Rectal smooth muscle tissue (tissue), 1 donor: ENCODE results near the gene TNS3.

Source experiments
- H3K27ac ChIP-seq: one replicate; pipeline ENCODE4 v1.7.0; 2013; ENCODE audit warnings: low read depth, low read length, inconsistent platforms
- H3K27me3 ChIP-seq: one replicate; pipeline ENCODE4 v1.7.0; 2013; ENCODE audit warnings: low read length; ENCODE audit not compliant: control insufficient read depth, insufficient read depth
- H3K36me3 ChIP-seq: one replicate; pipeline ENCODE4 v1.7.0; 2013; ENCODE audit warnings: low read length; ENCODE audit not compliant: control insufficient read depth, insufficient read depth
- H3K4me1 ChIP-seq: one replicate; pipeline ENCODE4 v1.7.0; 2013; ENCODE audit warnings: low read length; ENCODE audit not compliant: control insufficient read depth, insufficient read depth
- H3K4me3 ChIP-seq: one replicate; pipeline ENCODE4 v1.7.0; 2013; ENCODE audit warnings: low read length
- H3K9ac ChIP-seq: one replicate; pipeline ENCODE4 v1.7.0; 2013; ENCODE audit warnings: low read length

Gene TNS3

GRCh38 chr7:47489624-47490023, 92.3 kb downstream of the TNS3 start:
- no peaks in the 10 kb centered on the region for H3K36me3 ChIP-seq
- H3K27ac ChIP-seq, result no peak overlapping the region
- H3K4me3 ChIP-seq, result no peak overlapping the region
- no peaks in the 10 kb centered on the region for H3K4me1 ChIP-seq
- no peak overlapping the region for H3K9ac ChIP-seq
- H3K27me3 ChIP-seq, result no peaks in the 10 kb centered on the region

- H3K27ac ChIP-seq, result no peak overlapping the region
- H3K36me3 ChIP-seq, result no peaks in the 10 kb centered on the region
- H3K4me3 ChIP-seq, result no peak overlapping the region
- peaks cover 1% of the 10 kb centered on the region for H3K4me1 ChIP-seq
- H3K27me3 ChIP-seq, result no peaks in the 10 kb centered on the region
- no peak overlapping the region for H3K9ac ChIP-seq
Measured at GRCh38 chr7:47488969-47489342, 93.0 kb downstream of the TNS3 start.

- no peak overlapping the region for H3K27ac ChIP-seq
Measured at GRCh38 chr7:47488201-47488968, 93.5 kb downstream of the TNS3 start.

GRCh38 chr7:47485640-47486435, 96.1 kb downstream of the TNS3 start:
- Histone ChIP-seq H3K4me3 (no peak overlapping the region), H3K27me3 (no peaks in the 10 kb centered on the region), H3K9ac (no peak overlapping the region), H3K27ac (no peak overlapping the region), H3K36me3 (no peaks in the 10 kb centered on the region), H3K4me1 (peaks cover 9% of the 10 kb centered on the region)

More at GRCh38 chr7:47488201-47488968, 93.5 kb downstream of the TNS3 start:
- no peaks in the 10 kb centered on the region for H3K27me3 ChIP-seq
- peaks cover 2% of the 10 kb centered on the region for H3K4me1 ChIP-seq
- no peak overlapping the region for H3K4me3 ChIP-seq
- H3K9ac ChIP-seq, result no peak overlapping the region
- H3K36me3 ChIP-seq, result no peaks in the 10 kb centered on the region

GRCh38 chr7:47484923-47485639, 96.8 kb downstream of the TNS3 start:
- Histone ChIP-seq H3K4me1 (peaks cover 9% of the 10 kb centered on the region), H3K9ac (no peak overlapping the region), H3K4me3 (no peak overlapping the region), H3K36me3 (no peaks in the 10 kb centered on the region), H3K27me3 (no peaks in the 10 kb centered on the region), H3K27ac (no peak overlapping the region)

DNA sequence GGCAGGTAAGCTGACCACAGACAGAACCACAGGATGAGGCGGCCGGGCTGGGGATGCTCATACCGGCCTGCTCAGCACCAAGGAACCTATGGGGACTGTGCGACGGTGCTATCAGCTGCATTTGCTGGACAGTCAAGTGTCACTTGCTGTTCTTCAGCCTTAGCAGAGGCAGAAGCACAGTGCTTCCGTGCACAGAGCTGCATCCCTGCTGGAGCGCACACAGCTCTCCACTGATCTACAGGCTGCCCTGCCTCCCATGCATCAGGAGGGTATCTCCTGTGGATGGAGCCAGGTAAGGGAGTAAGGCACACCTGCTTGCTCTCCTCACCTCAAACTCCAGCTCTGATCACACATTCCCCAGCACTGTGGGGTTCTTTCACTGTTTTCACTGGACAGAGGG, 97.5 kb downstream of the TNS3 start:
- Histone ChIP-seq H3K9ac (no peak overlapping the region), H3K36me3 (no peaks in the 10 kb centered on the region), H3K27ac (no peak overlapping the region), H3K27me3 (no peaks in the 10 kb centered on the region), H3K4me3 (no peak overlapping the region), H3K4me1 (peaks cover 9% of the 10 kb centered on the region)

DNA sequence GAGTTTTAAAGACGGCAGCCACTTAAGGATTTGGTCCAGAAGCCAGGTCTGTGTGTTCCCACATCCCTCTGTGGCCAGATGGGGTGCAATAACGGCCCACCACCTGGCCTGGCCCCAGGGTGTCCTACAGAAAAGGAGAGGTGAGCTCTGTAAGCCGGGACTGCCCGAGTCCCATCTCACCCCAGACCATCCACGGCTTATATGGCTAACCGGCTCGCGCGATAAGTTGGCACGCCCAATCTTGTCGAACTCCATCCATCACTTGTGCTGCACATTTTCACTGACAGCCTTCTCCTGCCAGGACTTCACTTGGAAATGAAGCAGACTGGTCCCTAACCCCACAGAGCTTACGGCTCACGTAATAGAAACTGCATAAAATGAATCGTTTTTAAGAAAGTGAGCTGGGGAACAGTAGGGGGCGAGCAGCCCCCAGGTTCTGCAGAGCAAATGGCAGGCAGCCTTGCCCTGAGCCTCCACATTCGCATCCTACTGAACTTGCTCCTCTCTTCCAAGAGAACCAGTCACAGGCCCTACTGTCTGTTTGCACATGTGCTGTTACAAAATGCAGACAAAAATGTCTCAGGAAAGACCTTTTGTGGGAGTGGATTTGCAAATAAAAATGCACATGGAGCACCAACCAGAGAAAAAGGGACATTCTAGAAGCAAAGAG, 98.2 kb downstream of the TNS3 start:
- Histone ChIP-seq H3K27ac (no peak overlapping the region), H3K9ac (no peak overlapping the region), H3K36me3 (no peaks in the 10 kb centered on the region), H3K4me1 (peaks cover 9% of the 10 kb centered on the region), H3K4me3 (no peak overlapping the region), H3K27me3 (no peaks in the 10 kb centered on the region)

DNA sequence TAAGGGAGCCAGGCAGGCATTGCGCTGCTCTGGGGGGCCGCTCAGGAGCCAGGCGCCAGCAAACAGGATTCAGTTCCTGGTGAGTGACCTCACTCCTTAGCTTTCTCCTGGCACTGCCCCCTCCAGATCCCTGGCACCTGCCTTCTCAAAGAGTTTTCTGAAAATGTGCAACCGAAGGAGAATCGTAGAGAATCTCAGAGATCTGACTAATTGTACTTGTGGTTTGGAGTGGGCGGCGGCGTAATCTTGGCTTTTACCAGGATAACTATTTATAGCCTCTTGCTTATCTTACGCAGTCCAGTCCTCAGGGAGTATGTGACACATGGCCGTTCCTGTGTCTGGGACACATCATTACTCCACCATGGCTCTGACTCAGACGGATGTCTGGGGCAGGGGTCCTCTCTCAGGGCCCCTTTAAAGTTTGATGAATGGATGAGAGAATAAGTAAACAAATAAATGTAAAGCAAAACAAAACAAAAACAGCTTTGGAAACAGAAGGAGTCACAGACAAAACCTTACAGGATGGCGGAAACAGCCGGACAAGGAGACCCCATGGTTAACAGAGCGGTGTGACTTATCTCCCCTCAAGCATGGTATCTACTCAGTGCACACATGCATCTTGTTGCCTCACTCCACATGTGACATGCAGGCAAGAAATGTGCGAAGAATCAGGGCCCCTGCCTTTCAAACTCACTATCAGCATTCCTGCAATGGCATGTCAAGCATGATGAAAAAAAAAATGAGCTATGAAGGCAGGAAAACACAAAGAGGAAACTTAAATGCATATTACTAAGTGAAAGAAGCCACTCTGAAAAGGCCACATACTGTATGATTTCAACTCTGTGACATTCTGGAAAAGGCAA, 99.7 kb downstream of the TNS3 start:
- Histone ChIP-seq H3K4me3 (no peak overlapping the region), H3K4me1 (peaks cover 9% of the 10 kb centered on the region), H3K27ac (no peak overlapping the region), H3K27me3 (no peaks in the 10 kb centered on the region), H3K9ac (no peak overlapping the region), H3K36me3 (no peaks in the 10 kb centered on the region)

- Histone ChIP-seq H3K9ac (no peak overlapping the region), H3K27ac (no peak overlapping the region), H3K4me1 (peaks cover 9% of the 10 kb centered on the region), H3K27me3 (no peaks in the 10 kb centered on the region), H3K4me3 (no peak overlapping the region), H3K36me3 (no peaks in the 10 kb centered on the region)
Measured at GRCh38 chr7:47481541-47482012, 100.3 kb downstream of the TNS3 start.

- Histone ChIP-seq H3K27me3 (no peaks in the 10 kb centered on the region), H3K9ac (no peak overlapping the region), H3K4me1 (peaks cover 9% of the 10 kb centered on the region), H3K27ac (no peak overlapping the region), H3K4me3 (no peak overlapping the region), H3K36me3 (no peaks in the 10 kb centered on the region)
Measured at GRCh38 chr7:47480576-47481538, 101.1 kb downstream of the TNS3 start.
